Germinal center (tissue), 1 donor: ENCODE results near the gene SDCBP2.
A peak's percentile ranks its signal among the peaks of the same experiment; 100 is the strongest.

ENCODE experiments used
- DNase-seq: peaks from one replicate; pipeline ENCODE4 v3.0.0; 2012; ENCODE audit warnings: mixed read lengths, low spot score

SDCBP2 gene

GRCh38 chr20:1312308-1312707 is 16.6 kb downstream of the SDCBP2 start:
- no peak for DNase-seq

GRCh38 chr20:1310506-1311190 is 18.3 kb downstream of the SDCBP2 start:
- DNase-seq, result no peak

- no peak for DNase-seq
Observed at GRCh38 chr20:1310071-1310470, 18.9 kb downstream of the SDCBP2 start.

- DNase-seq, result no peak
Observed at GRCh38 chr20:1309439-1309847, 19.5 kb downstream of the SDCBP2 start.

GRCh38 chr20:1308702-1309095 is 20.2 kb downstream of the SDCBP2 start:
- DNase-seq, result no peak

GRCh38 chr20:1308067-1308701 is 20.8 kb downstream of the SDCBP2 start:
- no peak for DNase-seq

GRCh38 chr20:1307571-1307971 is 21.4 kb downstream of the SDCBP2 start:
- no peak for DNase-seq

- DNase-seq, result no peak
Observed at GRCh38 chr20:1307171-1307570, 21.8 kb downstream of the SDCBP2 start.

GRCh38 chr20:1306316-1307135 is 22.4 kb downstream of the SDCBP2 start:
- no peak for DNase-seq

GRCh38 chr20:1305712-1306111 is 23.2 kb downstream of the SDCBP2 start:
- no peak for DNase-seq

- no peak for DNase-seq
Observed at GRCh38 chr20:1304710-1305515, 24.0 kb downstream of the SDCBP2 start.

- DNase-seq, result no peak
Observed at GRCh38 chr20:1302685-1303541, 26.0 kb downstream of the SDCBP2 start.

- DNase-seq, result no peak
Observed at GRCh38 chr20:1301031-1301529, 27.9 kb downstream of the SDCBP2 start.

GRCh38 chr20:1300083-1300840 is 28.7 kb downstream of the SDCBP2 start:
- no peak for DNase-seq

GRCh38 chr20:1299522-1299921 is 29.4 kb downstream of the SDCBP2 start:
- DNase-seq, result peak; percentile 44

- no peak for DNase-seq
Observed at GRCh38 chr20:1298888-1299511, 29.9 kb downstream of the SDCBP2 start.

- no peak for DNase-seq
Observed at GRCh38 chr20:1298166-1298565, 30.8 kb downstream of the SDCBP2 start.

- DNase-seq, result no peak
Observed at GRCh38 chr20:1297486-1297885, 31.5 kb downstream of the SDCBP2 start.

- DNase-seq, result no peak
Observed at GRCh38 chr20:1296922-1297321, 32.0 kb downstream of the SDCBP2 start.

- DNase-seq, result no peak
Observed at GRCh38 chr20:1296117-1296610, 32.8 kb downstream of the SDCBP2 start.
